Measurements from ENCODE around the gene C20orf96.
"Not testable (repeated sequence)": the region's sequence is repeated elsewhere in the genome, so short reads cannot be mapped to it uniquely, and the experiment has no call there.

The C20orf96 gene, protein sequence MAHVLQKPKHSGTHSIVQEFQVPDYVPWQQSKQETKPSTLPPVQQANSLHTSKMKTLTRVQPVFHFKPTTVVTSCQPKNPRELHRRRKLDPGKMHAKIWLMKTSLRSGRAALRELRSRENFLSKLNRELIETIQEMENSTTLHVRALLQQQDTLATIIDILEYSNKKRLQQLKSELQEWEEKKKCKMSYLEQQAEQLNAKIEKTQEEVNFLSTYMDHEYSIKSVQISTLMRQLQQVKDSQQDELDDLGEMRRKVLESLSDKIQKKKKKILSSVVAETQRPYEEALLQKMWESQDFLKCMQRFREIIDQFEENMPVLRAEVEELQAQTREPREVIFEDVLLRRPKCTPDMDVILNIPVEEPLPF

DNA sequence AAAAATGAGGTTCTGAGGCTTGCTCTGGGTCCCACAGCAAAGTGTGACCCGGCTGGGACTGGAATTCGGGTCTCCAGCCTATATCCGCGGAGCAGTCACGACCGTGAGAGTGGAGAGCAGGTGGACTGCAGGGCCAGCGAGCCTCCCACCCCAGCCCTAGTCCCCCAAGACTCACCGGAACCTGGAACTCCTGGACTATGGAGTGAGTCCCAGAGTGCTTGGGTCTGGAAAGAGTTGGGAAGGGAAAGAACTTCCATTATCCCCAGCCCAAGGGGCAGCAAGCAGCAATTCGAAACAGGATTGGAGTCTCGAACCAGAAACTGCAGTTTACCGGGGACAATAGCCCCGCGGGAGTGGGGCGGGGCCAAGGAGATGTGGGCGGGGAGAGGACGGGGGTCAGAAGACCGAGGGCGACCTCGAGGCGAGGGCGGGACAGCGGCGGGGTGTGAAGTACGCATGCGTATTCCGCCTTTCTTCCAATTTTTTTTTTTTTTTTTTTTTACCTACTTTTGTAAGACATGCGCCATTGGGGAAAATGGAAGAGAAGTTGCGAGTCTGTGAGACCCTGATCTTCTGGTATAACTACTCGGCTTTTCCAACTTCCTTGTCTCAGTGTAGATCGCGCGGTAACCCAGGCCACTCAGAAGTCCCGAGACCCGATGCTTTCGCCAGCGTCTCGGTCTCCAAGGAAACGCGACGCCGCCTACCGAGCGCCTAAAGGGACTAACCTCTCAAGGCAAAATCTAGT, at the start of gene C20orf96:
C20orf96 (minus strand) TSS at position 667 of the 748 bp plus-strand sequence; CDS start at position 527, 140 bp downstream.
- peak; percentile 86 for DNase-seq (ENCODE audit: low spot score)

DNA sequence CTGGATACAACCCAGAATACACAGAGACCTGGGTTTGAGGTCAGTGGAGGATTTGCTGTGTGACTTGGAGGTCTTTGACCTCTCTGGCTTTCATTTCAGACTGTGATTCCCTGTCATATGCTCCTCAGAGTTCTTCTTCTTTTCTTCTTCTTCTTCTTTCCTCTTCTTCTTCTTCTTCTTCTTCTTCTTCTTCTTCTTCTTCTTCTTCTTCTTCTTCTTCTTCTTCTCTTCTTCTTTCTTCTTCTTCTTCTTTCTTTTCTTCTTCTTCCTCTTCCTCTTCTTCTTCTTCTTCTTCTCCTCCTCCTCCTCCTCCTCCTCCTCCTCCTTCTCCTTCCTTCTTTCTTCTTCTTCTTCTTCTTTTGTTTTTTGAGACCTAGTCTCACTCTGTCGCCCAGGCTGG, 45.5 kb upstream of the C20orf96 start:
- not testable (repeated sequence) for DNase-seq (ENCODE audit: low spot score)

DNA sequence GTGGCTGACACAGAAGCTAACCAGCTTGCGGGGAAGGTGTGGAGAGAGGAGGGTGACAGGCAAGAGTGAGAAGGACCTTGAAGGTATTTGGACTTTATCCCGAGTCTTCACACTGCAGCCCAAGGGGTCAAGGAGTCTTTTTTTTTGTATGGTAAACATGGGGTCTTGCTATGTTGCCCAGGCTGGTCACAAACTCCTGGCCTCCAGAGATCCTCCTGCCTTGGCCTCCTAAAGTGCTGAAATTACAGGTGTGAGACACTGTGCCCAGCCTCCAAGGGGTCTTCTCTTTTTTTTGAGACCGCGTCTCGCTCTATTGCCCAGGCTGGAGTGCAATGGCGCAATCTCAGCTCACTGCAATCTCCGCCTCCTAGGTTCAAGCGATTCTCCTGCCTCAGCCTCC, 44.0 kb upstream of the C20orf96 start:
- DNase-seq (ENCODE audit: low spot score) = no peak

DNA sequence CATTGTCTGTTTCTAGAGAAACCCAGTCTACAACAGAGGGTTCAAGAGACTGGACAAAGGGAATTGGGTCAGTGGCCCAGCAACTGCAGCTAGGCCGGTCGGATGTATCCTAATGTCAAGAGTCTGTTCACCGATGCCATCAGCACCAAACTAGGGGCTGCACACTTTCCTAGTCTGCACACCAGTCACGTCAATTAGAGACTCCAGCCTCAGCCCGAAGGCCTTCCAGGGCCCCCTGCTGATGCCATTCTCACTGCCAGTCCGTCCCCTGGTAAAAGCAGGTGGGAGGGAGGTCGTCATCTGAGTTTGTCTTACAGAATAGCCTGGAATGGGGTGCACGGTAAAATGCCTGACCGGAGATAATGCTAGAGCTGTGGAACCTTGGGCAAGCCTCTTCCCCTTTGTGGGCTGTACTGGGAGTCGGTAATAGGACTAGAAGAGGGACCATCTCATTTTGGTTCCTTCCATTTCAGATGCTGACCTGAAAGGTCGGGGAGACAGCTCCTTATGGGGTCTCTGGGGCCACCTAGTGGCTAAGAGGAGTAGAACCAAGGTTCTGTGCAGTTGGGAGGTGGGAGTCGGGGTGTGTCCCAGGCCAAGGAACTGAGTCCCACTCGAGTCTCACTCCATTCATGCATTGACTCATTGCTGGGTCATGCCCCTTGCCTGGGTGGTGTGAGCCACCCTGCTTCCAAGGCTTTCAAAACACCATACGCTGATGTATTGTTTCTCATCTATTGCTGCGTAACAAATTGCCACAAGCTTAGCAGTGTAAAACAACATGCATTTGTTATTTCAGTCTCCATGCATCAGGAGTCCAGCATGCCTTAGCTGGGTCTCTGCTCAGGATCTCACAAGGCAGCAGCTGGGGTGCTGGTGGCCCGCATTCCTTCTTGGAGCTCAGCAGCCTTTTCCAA, 39.9 kb upstream of the C20orf96 start:
- DNase-seq (ENCODE audit: low spot score) = peak; percentile 74

DNA sequence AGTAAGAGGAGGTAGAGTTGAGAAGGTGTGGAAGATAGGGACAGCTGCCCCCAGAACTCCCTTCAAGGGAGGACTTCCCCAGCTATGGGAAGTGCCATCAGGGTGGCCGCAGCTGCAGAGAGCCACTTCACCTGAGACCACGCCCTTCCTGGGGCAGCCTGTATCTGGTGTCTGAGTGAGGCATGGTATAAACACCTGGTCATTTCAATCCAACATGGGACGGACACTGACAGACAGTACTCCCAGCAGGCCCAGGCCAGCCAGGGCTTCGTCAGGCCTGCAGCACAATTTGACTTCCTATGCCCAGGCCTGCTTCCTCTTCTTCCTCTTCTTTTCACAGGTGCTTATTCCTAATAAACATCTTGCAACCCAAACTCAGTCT, 39.3 kb upstream of the C20orf96 start:
- DNase-seq (ENCODE audit: low spot score) = no peak

DNA sequence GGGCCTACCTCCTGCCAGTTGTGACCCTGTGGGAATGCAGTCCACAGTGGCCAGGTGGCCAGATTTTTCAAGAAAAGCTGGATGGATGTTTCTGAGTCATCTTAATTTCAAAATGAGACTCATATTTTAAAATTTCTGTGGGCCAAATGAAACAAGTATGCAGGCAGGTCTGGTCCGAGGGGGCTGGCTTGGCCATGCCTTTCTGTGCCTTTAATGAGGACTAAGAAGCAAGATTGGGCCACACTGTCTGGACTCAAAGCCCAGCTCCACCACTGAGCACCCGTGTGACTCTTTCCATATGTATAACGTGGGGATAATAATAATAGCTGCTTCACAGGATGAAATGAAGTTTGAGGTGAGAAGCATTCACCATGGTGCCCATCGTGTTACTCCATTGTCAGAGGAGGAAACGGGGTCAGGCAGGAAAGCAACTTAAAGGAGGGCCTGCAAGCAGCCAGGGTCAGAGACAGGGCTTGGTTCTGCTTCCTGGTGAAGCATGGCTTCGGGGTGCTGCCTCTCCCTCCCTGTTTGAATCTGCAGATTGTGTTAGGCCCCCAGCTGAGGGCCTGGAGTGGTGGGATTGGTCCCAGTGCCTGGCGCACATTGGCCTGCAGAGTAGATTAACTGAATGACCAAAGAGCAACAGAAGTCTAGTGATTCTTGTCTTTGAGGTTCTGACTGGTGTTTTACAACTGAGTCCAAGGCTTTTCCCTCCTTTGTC, 38.6 kb upstream of the C20orf96 start:
- DNase-seq (ENCODE audit: low spot score) = no peak

DNA sequence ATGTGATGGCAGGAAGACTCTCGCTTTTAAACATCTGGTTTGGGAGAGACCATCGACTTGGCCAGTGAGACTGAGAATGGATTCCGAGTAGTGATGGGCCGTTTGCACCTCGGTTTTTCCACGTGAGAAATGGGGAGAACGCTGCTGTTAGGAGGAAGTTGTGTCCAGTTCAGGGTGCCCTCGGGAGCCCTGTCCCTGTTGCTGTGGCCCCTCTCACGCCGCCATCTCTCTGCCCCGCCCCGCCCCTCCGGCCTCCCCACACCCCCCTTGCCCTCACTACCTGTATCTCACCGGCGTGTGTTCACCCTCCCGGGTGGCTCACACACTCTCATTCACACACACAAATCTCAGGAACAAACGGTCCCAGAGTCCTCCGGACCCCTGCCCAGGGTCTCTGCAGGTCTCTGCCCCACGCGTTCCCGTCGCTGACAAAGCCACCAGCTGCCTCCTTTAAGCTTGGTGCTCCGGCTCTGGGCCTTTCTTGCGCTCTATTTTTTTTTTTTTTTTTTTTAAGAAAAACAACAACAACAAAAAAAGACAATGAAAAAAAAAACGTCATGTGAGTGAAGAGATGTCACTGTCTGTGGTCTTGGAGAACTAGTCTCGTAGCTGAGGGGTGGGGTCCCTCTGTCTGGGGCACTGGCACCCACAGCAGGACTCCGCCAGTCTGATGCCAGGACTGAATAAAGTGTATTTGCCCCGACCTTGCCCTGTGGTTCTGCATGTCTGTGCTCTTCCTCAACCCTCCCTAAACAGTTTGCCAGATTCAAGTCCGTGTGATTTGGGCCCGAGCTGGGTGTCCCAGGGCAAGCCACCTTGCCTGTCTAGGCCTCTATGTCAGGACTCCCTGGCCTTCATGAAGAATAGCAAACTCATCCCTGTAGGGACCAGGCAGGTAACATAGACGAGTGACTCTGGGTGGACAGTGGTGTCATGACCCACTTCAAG, 37.8 kb upstream of the C20orf96 start:
- no peak for DNase-seq (ENCODE audit: low spot score)

DNA sequence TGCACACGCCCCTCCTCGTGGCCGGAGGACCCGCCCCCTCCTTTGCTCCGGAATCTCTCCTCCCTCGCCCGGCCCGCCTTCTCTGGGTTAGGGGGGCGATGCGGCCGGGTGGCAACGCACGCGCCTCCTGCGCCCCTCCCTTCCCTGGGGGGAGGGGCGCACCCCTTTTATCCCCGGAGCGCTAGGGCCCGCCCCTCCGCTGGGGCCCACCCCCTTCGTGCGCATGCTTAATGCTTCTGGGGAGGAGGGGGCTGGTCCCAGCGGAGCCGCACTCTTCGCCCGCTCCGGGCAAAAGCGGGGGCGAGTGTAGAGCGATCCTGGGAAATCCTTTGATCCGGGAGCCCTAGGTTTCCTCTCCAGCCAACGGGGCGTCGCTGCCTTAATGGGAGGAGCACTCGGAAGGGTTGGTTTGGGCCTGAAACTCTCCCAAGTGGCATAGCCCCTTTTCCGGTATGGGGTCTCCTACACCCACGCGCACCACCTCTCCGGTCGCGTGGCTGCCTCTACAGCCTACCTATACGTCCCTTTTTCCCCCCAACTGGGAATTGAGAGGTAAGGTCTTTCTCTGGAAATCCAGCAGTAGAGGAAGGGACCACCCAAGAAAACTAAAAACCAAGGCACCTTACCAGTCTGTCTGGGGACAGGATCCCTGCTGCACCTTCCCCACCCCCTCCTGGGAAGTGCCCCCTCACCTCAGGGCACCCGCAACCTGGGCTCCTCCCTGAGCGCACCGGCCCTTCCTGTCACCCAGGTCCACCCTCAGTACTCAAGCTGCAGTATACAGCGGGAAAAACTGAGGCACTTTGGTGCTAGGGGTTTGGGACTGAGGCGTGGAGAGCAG, 36.9 kb upstream of the C20orf96 start:
- DNase-seq (ENCODE audit: low spot score) = peak; percentile 72

DNA sequence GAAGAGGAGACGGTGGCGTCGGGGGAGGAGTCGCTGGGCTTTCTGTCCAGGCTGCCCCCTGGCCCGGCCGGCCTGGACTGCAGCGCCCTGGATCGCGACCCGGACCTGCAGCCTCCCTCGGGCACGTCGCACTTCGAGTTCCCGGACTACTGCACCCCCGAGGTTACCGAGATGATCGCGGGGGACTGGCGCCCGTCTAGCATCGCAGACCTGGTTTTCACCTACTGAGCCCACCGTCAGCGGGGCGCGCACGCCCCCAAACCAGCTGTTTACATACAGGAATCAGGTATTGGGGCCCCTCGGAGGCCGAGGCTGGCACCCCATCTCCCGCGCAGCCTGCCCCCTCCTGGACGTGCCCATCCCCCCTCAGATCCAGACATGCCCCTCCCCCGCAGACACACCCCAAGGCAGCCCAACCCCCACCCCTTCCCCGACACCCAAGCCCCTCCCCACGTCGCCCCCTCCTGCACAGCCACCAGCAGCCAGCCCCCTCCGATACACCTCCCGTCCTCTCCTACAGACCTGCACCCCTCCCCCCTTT, 36.2 kb upstream of the C20orf96 start:
- DNase-seq (ENCODE audit: low spot score) = no peak

DNA sequence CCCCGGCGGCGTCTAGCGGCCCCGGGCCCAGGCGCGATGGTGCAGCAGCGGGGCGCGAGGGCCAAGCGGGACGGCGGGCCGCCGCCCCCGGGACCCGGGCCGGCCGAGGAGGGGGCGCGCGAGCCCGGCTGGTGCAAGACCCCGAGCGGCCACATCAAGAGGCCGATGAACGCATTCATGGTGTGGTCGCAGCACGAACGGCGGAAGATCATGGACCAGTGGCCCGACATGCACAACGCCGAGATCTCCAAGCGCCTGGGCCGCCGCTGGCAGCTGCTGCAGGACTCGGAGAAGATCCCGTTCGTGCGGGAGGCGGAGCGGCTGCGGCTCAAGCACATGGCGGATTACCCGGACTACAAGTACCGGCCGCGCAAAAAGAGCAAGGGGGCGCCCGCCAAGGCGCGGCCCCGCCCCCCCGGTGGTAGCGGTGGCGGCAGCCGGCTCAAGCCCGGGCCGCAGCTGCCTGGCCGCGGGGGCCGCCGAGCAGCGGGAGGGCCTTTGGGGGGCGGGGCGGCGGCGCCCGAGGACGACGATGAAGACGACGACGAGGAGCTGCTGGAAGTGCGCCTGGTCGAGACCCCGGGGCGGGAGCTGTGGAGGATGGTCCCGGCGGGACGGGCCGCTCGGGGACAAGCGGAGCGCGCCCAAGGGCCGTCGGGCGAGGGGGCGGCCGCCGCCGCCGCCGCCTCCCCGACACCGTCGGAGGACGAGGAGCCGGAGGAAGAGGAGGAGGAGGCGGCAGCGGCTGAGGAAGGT, 35.5 kb upstream of the C20orf96 start:
- no peak for DNase-seq (ENCODE audit: low spot score)

DNA sequence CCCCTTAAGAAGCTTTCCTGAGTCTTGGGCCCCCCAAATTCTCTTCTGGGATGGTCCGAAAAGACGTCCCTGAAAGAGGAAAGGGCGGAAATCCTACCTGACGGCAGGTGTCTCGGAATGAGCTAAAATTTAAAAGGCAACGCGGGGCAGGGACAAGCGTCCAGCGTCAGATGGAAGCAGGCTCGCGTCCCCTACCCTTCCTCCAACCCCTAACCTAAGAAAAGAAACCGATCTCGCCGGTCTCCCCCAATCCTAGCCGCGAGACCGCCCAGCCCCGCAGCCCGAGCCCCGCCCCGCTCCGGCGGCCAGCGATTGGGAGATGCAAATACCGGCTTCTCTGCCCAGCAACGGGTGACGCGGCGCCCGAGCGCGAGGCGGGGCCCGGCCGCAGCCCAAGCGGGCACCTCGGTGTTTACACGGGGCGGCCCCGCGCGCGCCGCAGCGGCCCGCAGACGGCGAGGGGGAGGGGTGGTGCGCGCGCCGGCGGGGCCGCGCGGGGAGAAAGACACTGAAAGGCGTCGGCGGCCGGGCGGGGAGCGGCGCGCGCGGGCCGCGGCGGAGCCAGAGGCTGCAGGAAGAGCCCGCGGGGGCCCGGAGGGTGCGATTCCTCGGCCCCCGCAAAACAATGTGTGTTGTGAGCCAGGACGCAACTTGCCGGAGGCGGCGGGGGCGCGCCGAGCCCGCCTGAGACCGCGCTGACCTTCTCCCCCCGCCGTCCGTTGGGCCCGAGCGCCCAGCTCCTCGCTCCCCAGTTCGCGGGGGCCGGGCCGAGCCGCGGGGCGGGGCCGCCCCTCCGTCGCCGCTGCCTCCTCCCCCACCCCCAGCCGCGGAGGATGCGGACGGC, 34.7 kb upstream of the C20orf96 start, which contains the start of gene SOX12:
SOX12 (plus strand) TSS at position 508 of the 844 bp plus-strand sequence. CDS start 373 bp downstream, outside the sequence.
- peak; percentile 94 for DNase-seq (ENCODE audit: low spot score)

DNA sequence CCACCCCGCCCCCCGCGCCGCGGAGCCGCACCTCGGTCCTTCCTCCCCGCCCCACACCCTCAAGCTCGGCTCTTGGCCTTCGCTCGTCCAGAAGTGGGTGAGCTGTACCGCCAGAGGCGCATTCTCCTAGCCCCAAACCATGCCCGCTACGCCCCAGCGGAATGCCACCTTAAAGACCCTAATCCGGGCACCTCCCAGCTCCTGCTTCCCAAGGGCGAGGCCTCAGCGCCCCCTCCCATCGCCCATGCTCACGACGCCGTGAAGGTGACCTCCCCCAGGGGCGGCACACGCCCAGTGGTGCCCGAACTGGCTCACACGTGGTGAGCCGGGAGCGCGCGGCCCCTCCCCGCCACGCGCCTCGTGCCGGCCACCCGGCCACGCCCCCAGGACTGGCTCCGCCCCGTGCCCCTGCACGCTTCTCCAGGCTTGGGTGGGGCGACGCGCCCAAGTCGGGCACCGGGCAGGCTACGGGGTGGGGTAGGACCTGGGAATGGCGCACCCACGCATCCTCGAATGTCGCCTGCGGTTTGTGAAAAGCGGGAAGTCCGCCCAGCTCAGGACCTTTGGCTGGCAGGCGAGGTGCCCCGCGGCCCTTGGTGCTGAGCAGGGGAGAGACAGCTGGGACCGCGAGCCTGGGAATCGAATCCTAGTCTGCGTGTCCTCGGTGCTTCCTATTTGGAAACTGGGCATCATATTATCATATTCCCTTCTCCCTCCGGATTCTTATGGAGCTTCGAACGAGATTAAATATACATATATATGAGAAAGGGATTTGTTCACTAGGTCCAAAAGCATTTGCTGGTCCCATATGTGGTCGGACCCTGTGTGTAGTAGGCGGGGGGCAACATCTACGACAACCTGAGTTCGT, 33.9 kb upstream of the C20orf96 start:
- peak; percentile 88 for DNase-seq (ENCODE audit: low spot score)

DNA sequence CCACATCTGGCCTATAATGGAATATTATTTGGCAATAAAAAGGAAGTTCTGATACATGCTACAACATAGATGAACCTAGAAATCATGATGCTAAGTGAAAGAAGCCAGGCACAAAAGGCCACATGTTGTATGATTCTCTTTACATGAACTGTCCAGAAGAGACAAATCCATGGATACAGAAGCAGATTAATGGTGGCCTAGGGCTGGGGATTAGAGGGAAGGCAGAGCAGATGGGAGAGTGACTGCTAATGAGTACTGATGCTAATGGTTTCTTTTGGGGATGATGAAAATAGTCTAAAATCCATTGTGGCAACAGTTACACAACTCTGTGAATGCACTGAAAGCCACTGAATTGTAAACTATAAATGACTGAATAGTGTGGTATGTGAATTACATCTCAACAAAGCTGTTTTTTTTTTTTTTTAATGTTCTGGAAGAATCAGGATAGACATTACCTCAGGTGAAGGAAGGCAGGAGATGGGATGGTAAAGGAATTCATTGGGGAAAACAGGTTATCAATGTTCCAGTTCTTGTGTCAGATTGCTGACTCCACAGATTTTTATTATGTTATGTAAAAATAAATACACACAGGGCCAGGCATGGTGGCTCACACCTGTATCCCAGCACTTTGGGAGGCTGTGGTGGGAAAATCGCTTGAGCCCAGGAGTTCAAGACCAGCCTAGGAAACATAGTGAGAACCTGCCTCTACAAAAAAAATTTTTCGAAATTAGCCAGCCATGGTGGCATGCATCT, 25.9 kb upstream of the C20orf96 start:
- DNase-seq (ENCODE audit: low spot score) = no peak

DNA sequence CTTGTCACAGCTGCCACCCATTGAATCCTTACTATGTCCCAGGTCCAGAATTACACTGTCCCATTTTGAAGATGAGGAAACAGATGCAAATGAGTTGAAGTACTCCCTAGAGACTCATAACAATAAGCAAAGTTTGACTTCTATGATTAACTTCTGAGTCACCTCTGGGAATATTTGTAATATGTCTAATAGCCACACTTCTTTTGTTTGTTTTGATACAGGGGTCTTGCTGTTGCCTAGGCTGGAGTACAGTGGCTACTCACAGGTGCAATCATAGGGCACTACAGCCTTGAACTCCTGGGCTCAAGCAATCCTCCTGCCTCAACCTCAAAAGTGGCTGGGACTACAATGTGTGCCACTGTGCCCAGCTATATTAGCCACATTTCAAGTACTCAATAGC, 23.4 kb upstream of the C20orf96 start:
- DNase-seq (ENCODE audit: low spot score) = no peak

DNA sequence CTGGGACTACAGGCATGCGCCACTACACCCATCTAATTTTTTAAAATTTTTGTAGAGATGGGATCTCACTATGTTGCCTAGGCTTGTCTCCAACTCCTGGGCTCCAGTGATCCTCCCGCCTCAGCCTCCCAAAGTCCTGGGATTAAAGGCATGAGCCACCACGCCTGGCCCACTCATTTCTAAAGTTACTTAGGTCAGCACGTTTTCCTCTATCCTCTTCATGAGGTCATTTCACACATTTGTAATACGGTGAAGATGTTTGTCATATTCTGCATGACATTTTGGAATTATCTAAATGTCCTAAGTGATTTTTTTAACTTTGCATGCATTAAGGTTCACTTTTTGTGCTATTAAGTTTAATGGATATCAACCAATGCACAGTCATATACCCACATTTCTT, 22.9 kb upstream of the C20orf96 start:
- DNase-seq (ENCODE audit: low spot score) = no peak

DNA sequence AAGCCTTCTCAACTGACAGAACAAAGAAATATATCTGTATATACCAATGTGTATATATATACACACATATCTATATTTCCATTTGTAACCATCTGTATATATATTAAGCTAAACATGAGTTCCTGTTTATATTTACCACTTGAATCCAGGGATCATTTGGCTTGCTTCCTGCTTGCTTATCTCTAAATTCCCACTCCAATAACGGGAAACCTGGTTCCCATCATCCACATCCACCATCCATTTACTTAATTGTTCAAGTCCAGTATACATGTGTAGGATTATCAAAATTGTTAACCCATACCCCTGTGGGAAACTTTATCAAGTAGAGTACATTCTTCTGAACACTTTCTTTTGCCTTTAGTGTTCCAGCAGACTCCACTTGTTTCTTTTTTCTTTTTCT, 22.3 kb upstream of the C20orf96 start:
- DNase-seq (ENCODE audit: low spot score) = no peak

All from CD4-positive, alpha-beta T cell treated with Interleukin-15 for 4 hours (primary cell).